ENCODE results near the gene UVRAG.

UVRAG gene

GRCh38 chr11:75773595-75774353, 41.2 kb upstream of the UVRAG start:
- Histone ChIP-seq H3K9me3 (ENCODE audit: control insufficient read depth in 2 of 2, low read length in 2 of 2) (no peaks in the 10 kb centered on the region), H3K27ac (ENCODE audit: low read depth in 2 of 2, low read length in 2 of 2) (no peak overlapping the region), H3K4me1 (ENCODE audit: control insufficient read depth in 2 of 2, insufficient read depth in 2 of 2, low read length in 2 of 2) (peaks cover 4 to 5% of the 10 kb centered on the region in 2 donors), H3K27me3 (ENCODE audit: control insufficient read depth in 2 of 2, insufficient read depth in 2 of 2, low read length in 2 of 2) (no peaks in the 10 kb centered on the region), H3K36me3 (ENCODE audit: control insufficient read depth in 2 of 2, insufficient read depth in 2 of 2, low read length in 2 of 2) (no peaks in the 10 kb centered on the region), H3K9ac (ENCODE audit: low read depth in 1 of 2, low read length in 2 of 2) (no peak overlapping the region), H3K4me3 (ENCODE audit: low read length in 2 of 2) (no peak overlapping the region)

- H3K4me1 ChIP-seq (ENCODE audit: control insufficient read depth in 2 of 2, insufficient read depth in 2 of 2, low read length in 2 of 2) = no peaks in the 10 kb centered on the region
- H3K36me3 ChIP-seq (ENCODE audit: control insufficient read depth in 2 of 2, insufficient read depth in 2 of 2, low read length in 2 of 2) = no peaks in the 10 kb centered on the region
- no peak overlapping the region for H3K9ac ChIP-seq (ENCODE audit: low read depth in 1 of 2, low read length in 2 of 2)
- no peak overlapping the region for H3K4me3 ChIP-seq (ENCODE audit: low read length in 2 of 2)
- no peak overlapping the region for H3K27ac ChIP-seq (ENCODE audit: low read depth in 2 of 2, low read length in 2 of 2)
- H3K27me3 ChIP-seq (ENCODE audit: control insufficient read depth in 2 of 2, insufficient read depth in 2 of 2, low read length in 2 of 2) = no peaks in the 10 kb centered on the region
- no peaks in the 10 kb centered on the region for H3K9me3 ChIP-seq (ENCODE audit: control insufficient read depth in 2 of 2, low read length in 2 of 2)
Measured at GRCh38 chr11:75775056-75775455, 40.0 kb upstream of the UVRAG start.

GRCh38 chr11:75776546-75776945, 38.5 kb upstream of the UVRAG start:
- H3K27ac ChIP-seq (ENCODE audit: low read depth in 2 of 2, low read length in 2 of 2) = no peak overlapping the region
- H3K9me3 ChIP-seq (ENCODE audit: control insufficient read depth in 2 of 2, low read length in 2 of 2) = no peaks in the 10 kb centered on the region
- H3K36me3 ChIP-seq (ENCODE audit: control insufficient read depth in 2 of 2, insufficient read depth in 2 of 2, low read length in 2 of 2) = no peaks in the 10 kb centered on the region
- H3K4me3 ChIP-seq (ENCODE audit: low read length in 2 of 2) = no peak overlapping the region
- no peaks in the 10 kb centered on the region for H3K4me1 ChIP-seq (ENCODE audit: control insufficient read depth in 2 of 2, insufficient read depth in 2 of 2, low read length in 2 of 2)
- no peaks in the 10 kb centered on the region for H3K27me3 ChIP-seq (ENCODE audit: control insufficient read depth in 2 of 2, insufficient read depth in 2 of 2, low read length in 2 of 2)
- no peak overlapping the region for H3K9ac ChIP-seq (ENCODE audit: low read depth in 1 of 2, low read length in 2 of 2)

GRCh38 chr11:75777461-75778110, 37.4 kb upstream of the UVRAG start:
- no peak overlapping the region for H3K9ac ChIP-seq (ENCODE audit: low read depth in 1 of 2, low read length in 2 of 2)
- H3K36me3 ChIP-seq (ENCODE audit: control insufficient read depth in 2 of 2, insufficient read depth in 2 of 2, low read length in 2 of 2) = no peaks in the 10 kb centered on the region
- H3K9me3 ChIP-seq (ENCODE audit: control insufficient read depth in 2 of 2, low read length in 2 of 2) = no peaks in the 10 kb centered on the region
- H3K4me1 ChIP-seq (ENCODE audit: control insufficient read depth in 2 of 2, insufficient read depth in 2 of 2, low read length in 2 of 2) = no peaks in the 10 kb centered on the region
- no peak overlapping the region for H3K4me3 ChIP-seq (ENCODE audit: low read length in 2 of 2)
- H3K27me3 ChIP-seq (ENCODE audit: control insufficient read depth in 2 of 2, insufficient read depth in 2 of 2, low read length in 2 of 2) = no peaks in the 10 kb centered on the region
- H3K27ac ChIP-seq (ENCODE audit: low read depth in 2 of 2, low read length in 2 of 2) = no peak overlapping the region

GRCh38 chr11:75778962-75779361, 36.0 kb upstream of the UVRAG start:
- Histone ChIP-seq H3K4me3 (ENCODE audit: low read length in 2 of 2) (no peak overlapping the region), H3K36me3 (ENCODE audit: control insufficient read depth in 2 of 2, insufficient read depth in 2 of 2, low read length in 2 of 2) (no peaks in the 10 kb centered on the region), H3K9ac (ENCODE audit: low read depth in 1 of 2, low read length in 2 of 2) (no peak overlapping the region), H3K27me3 (ENCODE audit: control insufficient read depth in 2 of 2, insufficient read depth in 2 of 2, low read length in 2 of 2) (no peaks in the 10 kb centered on the region), H3K27ac (ENCODE audit: low read depth in 2 of 2, low read length in 2 of 2) (no peak overlapping the region), H3K4me1 (ENCODE audit: control insufficient read depth in 2 of 2, insufficient read depth in 2 of 2, low read length in 2 of 2) (no peaks in the 10 kb centered on the region), H3K9me3 (ENCODE audit: control insufficient read depth in 2 of 2, low read length in 2 of 2) (no peaks in the 10 kb centered on the region)

- Histone ChIP-seq H3K27ac (ENCODE audit: low read depth in 2 of 2, low read length in 2 of 2) (no peak overlapping the region), H3K36me3 (ENCODE audit: control insufficient read depth in 2 of 2, insufficient read depth in 2 of 2, low read length in 2 of 2) (no peaks in the 10 kb centered on the region), H3K4me3 (ENCODE audit: low read length in 2 of 2) (no peak overlapping the region), H3K4me1 (ENCODE audit: control insufficient read depth in 2 of 2, insufficient read depth in 2 of 2, low read length in 2 of 2) (no peaks in the 10 kb centered on the region), H3K9me3 (ENCODE audit: control insufficient read depth in 2 of 2, low read length in 2 of 2) (no peaks in the 10 kb centered on the region), H3K27me3 (ENCODE audit: control insufficient read depth in 2 of 2, insufficient read depth in 2 of 2, low read length in 2 of 2) (no peaks in the 10 kb centered on the region), H3K9ac (ENCODE audit: low read depth in 1 of 2, low read length in 2 of 2) (no peak overlapping the region)
Measured at GRCh38 chr11:75779960-75780359, 35.0 kb upstream of the UVRAG start.

- no peak overlapping the region for H3K27ac ChIP-seq (ENCODE audit: low read depth in 2 of 2, low read length in 2 of 2)
- H3K27me3 ChIP-seq (ENCODE audit: control insufficient read depth in 2 of 2, insufficient read depth in 2 of 2, low read length in 2 of 2) = no peaks in the 10 kb centered on the region
- no peak overlapping the region for H3K4me3 ChIP-seq (ENCODE audit: low read length in 2 of 2)
- H3K9ac ChIP-seq (ENCODE audit: low read depth in 1 of 2, low read length in 2 of 2) = no peak overlapping the region
- no peaks in the 10 kb centered on the region for H3K9me3 ChIP-seq (ENCODE audit: control insufficient read depth in 2 of 2, low read length in 2 of 2)
- H3K36me3 ChIP-seq (ENCODE audit: control insufficient read depth in 2 of 2, insufficient read depth in 2 of 2, low read length in 2 of 2) = no peaks in the 10 kb centered on the region
- H3K4me1 ChIP-seq (ENCODE audit: control insufficient read depth in 2 of 2, insufficient read depth in 2 of 2, low read length in 2 of 2) = peaks cover 0 to under 1% of the 10 kb centered on the region in 2 donors
Measured at GRCh38 chr11:75780888-75781287, 34.1 kb upstream of the UVRAG start.

GRCh38 chr11:75781296-75781695, 33.7 kb upstream of the UVRAG start:
- no peak overlapping the region for H3K9ac ChIP-seq (ENCODE audit: low read depth in 1 of 2, low read length in 2 of 2)
- no peaks in the 10 kb centered on the region for H3K27me3 ChIP-seq (ENCODE audit: control insufficient read depth in 2 of 2, insufficient read depth in 2 of 2, low read length in 2 of 2)
- no peak overlapping the region for H3K4me3 ChIP-seq (ENCODE audit: low read length in 2 of 2)
- H3K9me3 ChIP-seq (ENCODE audit: control insufficient read depth in 2 of 2, low read length in 2 of 2) = no peaks in the 10 kb centered on the region
- peaks cover 0 to 5% of the 10 kb centered on the region in 2 donors for H3K4me1 ChIP-seq (ENCODE audit: control insufficient read depth in 2 of 2, insufficient read depth in 2 of 2, low read length in 2 of 2)
- H3K27ac ChIP-seq (ENCODE audit: low read depth in 2 of 2, low read length in 2 of 2) = no peak overlapping the region
- H3K36me3 ChIP-seq (ENCODE audit: control insufficient read depth in 2 of 2, insufficient read depth in 2 of 2, low read length in 2 of 2) = no peaks in the 10 kb centered on the region

- Histone ChIP-seq H3K4me3 (ENCODE audit: low read length in 2 of 2) (no peak overlapping the region), H3K27me3 (ENCODE audit: control insufficient read depth in 2 of 2, insufficient read depth in 2 of 2, low read length in 2 of 2) (no peaks in the 10 kb centered on the region), H3K36me3 (ENCODE audit: control insufficient read depth in 2 of 2, insufficient read depth in 2 of 2, low read length in 2 of 2) (no peaks in the 10 kb centered on the region), H3K9me3 (ENCODE audit: control insufficient read depth in 2 of 2, low read length in 2 of 2) (no peaks in the 10 kb centered on the region), H3K27ac (ENCODE audit: low read depth in 2 of 2, low read length in 2 of 2) (no peak overlapping the region), H3K9ac (ENCODE audit: low read depth in 1 of 2, low read length in 2 of 2) (no peak overlapping the region), H3K4me1 (ENCODE audit: control insufficient read depth in 2 of 2, insufficient read depth in 2 of 2, low read length in 2 of 2) (peaks cover 0 to 5% of the 10 kb centered on the region in 2 donors)
Measured at GRCh38 chr11:75781831-75782230, 33.2 kb upstream of the UVRAG start.

GRCh38 chr11:75782540-75783263, 32.3 kb upstream of the UVRAG start:
- H3K27me3 ChIP-seq (ENCODE audit: control insufficient read depth in 2 of 2, insufficient read depth in 2 of 2, low read length in 2 of 2) = no peaks in the 10 kb centered on the region

More at GRCh38 chr11:75782540-75783263, 32.3 kb upstream of the UVRAG start:
- Histone ChIP-seq H3K4me1 (ENCODE audit: control insufficient read depth in 2 of 2, insufficient read depth in 2 of 2, low read length in 2 of 2) (peaks cover 0 to 5% of the 10 kb centered on the region in 2 donors), H3K36me3 (ENCODE audit: control insufficient read depth in 2 of 2, insufficient read depth in 2 of 2, low read length in 2 of 2) (no peaks in the 10 kb centered on the region), H3K9ac (ENCODE audit: low read depth in 1 of 2, low read length in 2 of 2) (no peak overlapping the region), H3K4me3 (ENCODE audit: low read length in 2 of 2) (no peak overlapping the region), H3K9me3 (ENCODE audit: control insufficient read depth in 2 of 2, low read length in 2 of 2) (no peaks in the 10 kb centered on the region), H3K27ac (ENCODE audit: low read depth in 2 of 2, low read length in 2 of 2) (no peak overlapping the region)

Data from mucosa of rectum (tissue), 2 donors.